Measurements from ENCODE around the gene PYGM.
A peak's percentile ranks its signal among the peaks of the same experiment; 100 is the strongest.

Gene PYGM

GRCh38 chr11:64789331-64790204, 29.8 kb upstream of the PYGM start:
- no peak for DNase-seq (ENCODE audit: low read depth)
- H3K4me3 ChIP-seq (ENCODE audit: low read length): no peak overlapping the region
- TF ChIP-seq, protein P1, sequence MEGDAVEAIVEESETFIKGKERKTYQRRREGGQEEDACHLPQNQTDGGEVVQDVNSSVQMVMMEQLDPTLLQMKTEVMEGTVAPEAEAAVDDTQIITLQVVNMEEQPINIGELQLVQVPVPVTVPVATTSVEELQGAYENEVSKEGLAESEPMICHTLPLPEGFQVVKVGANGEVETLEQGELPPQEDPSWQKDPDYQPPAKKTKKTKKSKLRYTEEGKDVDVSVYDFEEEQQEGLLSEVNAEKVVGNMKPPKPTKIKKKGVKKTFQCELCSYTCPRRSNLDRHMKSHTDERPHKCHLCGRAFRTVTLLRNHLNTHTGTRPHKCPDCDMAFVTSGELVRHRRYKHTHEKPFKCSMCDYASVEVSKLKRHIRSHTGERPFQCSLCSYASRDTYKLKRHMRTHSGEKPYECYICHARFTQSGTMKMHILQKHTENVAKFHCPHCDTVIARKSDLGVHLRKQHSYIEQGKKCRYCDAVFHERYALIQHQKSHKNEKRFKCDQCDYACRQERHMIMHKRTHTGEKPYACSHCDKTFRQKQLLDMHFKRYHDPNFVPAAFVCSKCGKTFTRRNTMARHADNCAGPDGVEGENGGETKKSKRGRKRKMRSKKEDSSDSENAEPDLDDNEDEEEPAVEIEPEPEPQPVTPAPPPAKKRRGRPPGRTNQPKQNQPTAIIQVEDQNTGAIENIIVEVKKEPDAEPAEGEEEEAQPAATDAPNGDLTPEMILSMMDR (conservative IDR thresholded peaks at IDR 0.05; ENCODE audit: low read length): no peak

DNA sequence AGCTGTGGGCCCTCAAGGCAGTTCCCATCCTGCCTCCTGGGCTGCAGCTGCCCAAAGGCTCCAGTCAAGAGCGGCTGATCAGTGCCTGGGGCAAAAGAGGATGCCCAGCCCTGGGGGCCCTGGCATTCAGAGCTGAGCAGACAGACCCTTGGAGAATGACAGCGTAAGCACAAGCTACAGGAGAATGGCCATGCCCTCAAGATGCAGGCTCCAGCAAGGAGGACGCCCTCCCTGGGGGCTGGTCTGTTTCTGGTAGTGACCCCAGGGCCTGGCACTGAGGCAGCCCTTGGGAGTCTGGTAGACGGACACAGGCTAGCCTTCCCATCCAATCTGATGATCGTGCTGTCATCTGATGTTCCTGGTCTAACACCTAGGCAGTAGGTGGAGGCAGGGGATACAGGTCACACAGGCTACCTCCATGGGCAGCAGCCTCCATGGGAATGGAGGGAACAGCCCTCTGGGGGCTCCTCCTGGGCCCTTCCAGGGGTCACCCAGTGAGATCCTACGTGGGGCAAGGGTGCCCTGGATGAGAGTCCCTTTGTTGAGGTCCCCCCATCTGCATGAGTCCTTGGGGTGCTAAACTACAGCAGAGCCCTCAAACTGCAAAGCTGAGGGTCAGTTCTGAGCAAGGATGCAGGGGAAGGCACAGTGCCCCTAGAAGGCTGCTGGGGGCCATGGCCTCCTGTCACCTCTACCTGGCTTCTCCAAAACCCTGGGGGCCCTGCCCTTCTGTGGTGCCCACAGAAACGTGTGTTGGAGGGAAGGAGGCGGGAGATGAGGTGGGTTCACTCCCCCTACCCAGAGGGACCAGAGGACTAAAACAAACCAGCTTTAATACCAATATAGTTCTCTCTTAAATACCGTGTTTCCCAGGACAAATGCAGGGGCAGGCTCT, 28.8 kb upstream of the PYGM start:
- no peak for DNase-seq (ENCODE audit: low read depth)
- TF ChIP-seq, protein P1 (conservative IDR thresholded peaks at IDR 0.05; ENCODE audit: low read length): no peak
- H3K4me3 ChIP-seq (ENCODE audit: low read length): no peak overlapping the region

- H3K4me3 ChIP-seq (ENCODE audit: low read length): no peak overlapping the region
- DNase-seq (ENCODE audit: low read depth): peak; percentile 31
- TF ChIP-seq, protein P1 (conservative IDR thresholded peaks at IDR 0.05; ENCODE audit: low read length): peak; percentile 72
Observed at GRCh38 chr11:64787526-64788320, 27.9 kb upstream of the PYGM start.

DNA sequence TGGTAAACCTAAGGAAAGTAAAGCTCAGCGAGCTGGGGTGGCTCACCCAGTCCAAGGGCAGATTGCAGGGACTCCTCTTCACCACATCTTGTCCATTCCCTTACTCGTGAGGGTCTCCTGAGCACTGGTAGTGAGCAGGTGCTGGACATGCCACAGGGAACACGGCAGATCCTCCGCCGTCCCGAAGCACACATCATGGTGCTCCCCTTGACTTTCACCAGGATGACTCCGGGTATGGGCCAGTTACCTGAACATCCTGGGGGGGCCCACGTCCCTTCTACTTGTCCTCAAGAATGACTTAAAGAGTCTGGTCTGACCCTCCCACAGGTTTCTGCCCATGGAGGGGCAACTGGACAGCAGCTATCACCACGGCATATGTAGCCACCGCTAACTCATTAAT, 26.5 kb upstream of the PYGM start:
- DNase-seq (ENCODE audit: low read depth): no peak
- no peak overlapping the region for H3K4me3 ChIP-seq (ENCODE audit: low read length)
- TF ChIP-seq, protein P1 (conservative IDR thresholded peaks at IDR 0.05; ENCODE audit: low read length): no peak

DNA sequence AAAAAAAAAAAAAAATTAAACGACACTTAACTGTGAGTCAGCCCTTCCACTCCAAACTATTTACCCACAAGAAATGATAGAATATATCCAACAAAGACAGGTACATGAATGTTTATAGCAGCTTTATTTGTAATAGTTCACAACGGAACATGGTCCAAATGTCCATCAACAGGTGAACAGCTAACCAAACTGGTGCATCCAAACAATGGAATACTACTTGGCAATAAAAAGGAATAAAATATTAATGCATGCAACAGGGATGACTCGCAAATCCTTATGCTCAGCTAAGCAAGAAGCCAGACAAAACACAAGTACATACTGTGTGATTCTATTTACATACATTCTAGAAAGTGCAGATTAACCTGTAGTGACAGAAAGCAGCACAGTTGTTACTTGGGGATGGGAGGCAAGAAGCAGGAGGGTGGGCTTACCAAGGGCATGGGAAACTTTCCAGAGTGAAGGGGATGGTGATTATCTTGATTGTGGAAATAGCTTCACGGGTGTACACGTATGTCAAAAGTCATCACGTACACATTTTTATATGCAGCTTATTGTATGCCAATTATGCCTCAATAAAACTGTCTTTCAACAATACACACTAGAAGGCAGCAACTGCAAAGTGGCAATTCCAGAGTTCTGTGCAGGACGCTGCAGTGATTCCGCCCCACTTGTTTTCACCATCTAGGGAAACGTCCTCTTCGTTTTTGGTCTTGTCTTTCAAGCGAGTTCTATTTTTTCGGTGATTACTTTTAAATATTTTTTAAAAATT, 25.2 kb upstream of the PYGM start:
- TF ChIP-seq, protein P1 (conservative IDR thresholded peaks at IDR 0.05; ENCODE audit: low read length): no peak
- no peak for DNase-seq (ENCODE audit: low read depth)
- no peak overlapping the region for H3K4me3 ChIP-seq (ENCODE audit: low read length)

All from AG10803 (cell line).